Loucy (cell line): ENCODE measurements around the gene C3orf33.

Experiments
- EZH2phosphoT487 ChIP-seq: fragments of 200-600 bp; IDR thresholded peaks from 2 replicates; pipeline ENCODE4 v1.6.1; 2018; ENCODE audit warnings: antibody characterized with exemption, mild to moderate bottlenecking, moderate library complexity, borderline replicate concordance
- TF ChIP-seq, protein P1 (sequence below): fragments of 200-600 bp; sonication (generic); conservative IDR thresholded peaks from 2 replicates; pipeline ENCODE4 v1.5.1; 2014; ENCODE audit warnings: mild to moderate bottlenecking, antibody characterized with exemption, low read length

DNA sequence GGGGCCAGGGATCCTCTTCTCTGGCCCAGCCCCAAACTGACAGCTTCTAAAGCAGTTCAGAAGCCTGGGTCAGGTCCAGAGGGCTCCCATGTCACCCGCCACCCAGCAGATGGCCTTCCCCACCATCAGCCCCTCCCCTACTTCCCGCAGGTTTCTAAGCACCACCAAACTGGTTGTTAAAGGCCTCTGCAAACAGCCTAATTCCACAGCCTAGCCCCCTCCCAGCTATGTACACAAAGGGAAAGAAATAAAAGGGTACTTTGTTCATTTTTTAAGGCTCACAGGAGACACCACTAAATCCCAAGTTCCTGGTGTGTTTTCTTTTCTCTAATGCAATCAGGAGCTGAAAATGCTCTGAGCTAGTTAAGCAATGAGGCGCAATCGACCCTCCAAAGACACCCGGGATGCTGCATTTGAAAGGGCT lies 91.8 kb downstream of the C3orf33 start:
- TF ChIP-seq, protein P1, sequence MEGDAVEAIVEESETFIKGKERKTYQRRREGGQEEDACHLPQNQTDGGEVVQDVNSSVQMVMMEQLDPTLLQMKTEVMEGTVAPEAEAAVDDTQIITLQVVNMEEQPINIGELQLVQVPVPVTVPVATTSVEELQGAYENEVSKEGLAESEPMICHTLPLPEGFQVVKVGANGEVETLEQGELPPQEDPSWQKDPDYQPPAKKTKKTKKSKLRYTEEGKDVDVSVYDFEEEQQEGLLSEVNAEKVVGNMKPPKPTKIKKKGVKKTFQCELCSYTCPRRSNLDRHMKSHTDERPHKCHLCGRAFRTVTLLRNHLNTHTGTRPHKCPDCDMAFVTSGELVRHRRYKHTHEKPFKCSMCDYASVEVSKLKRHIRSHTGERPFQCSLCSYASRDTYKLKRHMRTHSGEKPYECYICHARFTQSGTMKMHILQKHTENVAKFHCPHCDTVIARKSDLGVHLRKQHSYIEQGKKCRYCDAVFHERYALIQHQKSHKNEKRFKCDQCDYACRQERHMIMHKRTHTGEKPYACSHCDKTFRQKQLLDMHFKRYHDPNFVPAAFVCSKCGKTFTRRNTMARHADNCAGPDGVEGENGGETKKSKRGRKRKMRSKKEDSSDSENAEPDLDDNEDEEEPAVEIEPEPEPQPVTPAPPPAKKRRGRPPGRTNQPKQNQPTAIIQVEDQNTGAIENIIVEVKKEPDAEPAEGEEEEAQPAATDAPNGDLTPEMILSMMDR: no peak
- TF ChIP-seq EZH2phosphoT487: no peak
